ENCODE results near the gene SLC16A13.

The SLC16A13 gene

DNA sequence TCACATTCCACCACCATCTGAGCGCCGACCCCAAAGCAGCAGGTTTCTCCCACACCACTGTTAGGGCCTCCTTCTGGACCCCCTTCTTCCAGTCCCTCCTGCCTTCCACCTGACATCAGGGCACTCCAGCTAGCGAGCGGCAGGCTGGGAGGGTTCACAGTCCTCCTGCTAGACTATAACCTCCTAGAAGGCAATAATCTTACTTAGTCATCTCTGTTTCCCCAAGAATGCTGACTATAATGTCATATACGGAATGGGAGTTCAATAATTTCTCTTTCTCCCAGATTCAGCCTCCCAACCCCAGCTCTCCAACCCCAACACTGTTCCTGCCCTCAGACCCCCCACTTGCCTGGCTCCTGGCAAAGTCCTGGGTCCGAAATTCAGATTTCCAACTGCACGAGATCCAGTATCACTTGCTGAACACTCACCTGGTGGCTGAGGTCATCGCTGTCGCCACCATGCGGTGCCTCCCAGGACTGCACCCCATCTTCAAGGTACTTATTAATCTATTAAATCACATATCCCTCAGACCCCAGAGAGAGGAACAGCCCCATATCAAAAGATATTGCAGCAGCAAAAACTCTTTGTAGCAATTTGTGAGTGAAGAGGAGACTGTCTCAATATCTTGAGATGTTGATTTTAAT is 34.4 kb upstream of the SLC16A13 start:
- Histone ChIP-seq H3K36me3 (ENCODE audit: control insufficient read depth, insufficient read depth, low read length, severe bottlenecking) (peaks cover 56% of the 10 kb centered on the region), H3K9ac (ENCODE audit: low read length) (no peak overlapping the region), H3K4me1 (ENCODE audit: control insufficient read depth, insufficient read depth, low read length) (peaks cover 8% of the 10 kb centered on the region), H3K27me3 (replicated peaks; ENCODE audit: control insufficient read depth, insufficient read depth, low read length) (no peaks in the 10 kb centered on the region), H3K9me3 (ENCODE audit: control insufficient read depth, low read length) (no peaks in the 10 kb centered on the region), H3K4me3 (ENCODE audit: low read length) (no peak overlapping the region)
- peak; percentile 43 for DNase-seq (ENCODE audit: low read depth)

DNA sequence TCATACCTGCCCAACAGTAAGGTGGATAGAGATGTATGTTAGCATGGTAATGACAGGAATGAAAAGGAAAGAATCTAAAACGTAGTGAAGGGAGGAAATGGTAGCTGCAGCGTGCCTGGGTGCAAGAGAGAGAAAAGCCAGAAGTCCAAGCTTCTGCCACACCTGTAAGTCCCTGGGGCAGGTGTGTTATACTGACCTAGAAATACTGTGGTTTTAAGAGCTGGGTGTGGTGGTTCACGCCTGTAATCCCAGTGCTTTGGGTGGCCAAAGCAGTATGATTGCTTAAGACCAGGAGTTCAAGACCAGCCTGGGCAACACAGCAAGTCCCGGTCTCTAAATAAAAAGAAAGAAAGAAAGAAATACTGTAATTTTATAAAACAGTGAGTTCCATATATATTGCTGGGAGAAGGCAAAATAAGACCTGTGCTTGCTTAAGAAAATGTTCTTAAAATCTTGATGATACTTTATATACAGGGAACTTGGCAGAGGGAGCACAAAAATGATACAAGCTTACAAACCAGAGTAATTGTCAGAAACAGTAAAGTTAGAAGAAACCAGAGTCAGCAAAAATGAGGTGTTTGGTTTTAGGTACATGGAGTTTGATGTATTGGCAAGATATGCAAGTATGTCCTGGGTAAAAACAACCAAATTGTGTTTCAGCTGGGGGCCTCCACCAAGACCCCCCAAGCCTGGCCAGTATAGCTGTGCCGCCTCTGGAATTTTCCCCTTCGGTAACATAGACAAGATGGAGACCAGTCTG is 33.3 kb upstream of the SLC16A13 start:
- DNase-seq (ENCODE audit: low read depth): no peak
- H3K9ac ChIP-seq (ENCODE audit: low read length): no peak overlapping the region
- H3K4me1 ChIP-seq (ENCODE audit: control insufficient read depth, insufficient read depth, low read length): peaks cover 8% of the 10 kb centered on the region
- H3K9me3 ChIP-seq (ENCODE audit: control insufficient read depth, low read length): no peaks in the 10 kb centered on the region
- no peak overlapping the region for H3K4me3 ChIP-seq (ENCODE audit: low read length)
- H3K27me3 ChIP-seq (replicated peaks; ENCODE audit: control insufficient read depth, insufficient read depth, low read length): no peaks in the 10 kb centered on the region
- peaks cover 56% of the 10 kb centered on the region for H3K36me3 ChIP-seq (ENCODE audit: control insufficient read depth, insufficient read depth, low read length, severe bottlenecking)

GRCh38 chr17:7003745-7004144 is 32.1 kb upstream of the SLC16A13 start:
- Histone ChIP-seq H3K27me3 (replicated peaks; ENCODE audit: control insufficient read depth, insufficient read depth, low read length) (no peaks in the 10 kb centered on the region), H3K4me3 (ENCODE audit: low read length) (no peak overlapping the region), H3K36me3 (ENCODE audit: control insufficient read depth, insufficient read depth, low read length, severe bottlenecking) (peaks cover 46% of the 10 kb centered on the region), H3K9me3 (ENCODE audit: control insufficient read depth, low read length) (no peaks in the 10 kb centered on the region), H3K9ac (ENCODE audit: low read length) (no peak overlapping the region), H3K4me1 (ENCODE audit: control insufficient read depth, insufficient read depth, low read length) (peaks cover 8% of the 10 kb centered on the region)
- DNase-seq (ENCODE audit: low read depth): no peak

- peak; percentile 84 for DNase-seq (ENCODE audit: low read depth)
- H3K4me3 ChIP-seq (ENCODE audit: low read length): no peak overlapping the region
- H3K27me3 ChIP-seq (replicated peaks; ENCODE audit: control insufficient read depth, insufficient read depth, low read length): no peaks in the 10 kb centered on the region
- H3K36me3 ChIP-seq (ENCODE audit: control insufficient read depth, insufficient read depth, low read length, severe bottlenecking): peaks cover 40% of the 10 kb centered on the region
- H3K4me1 ChIP-seq (ENCODE audit: control insufficient read depth, insufficient read depth, low read length): peaks cover 8% of the 10 kb centered on the region
- no peaks in the 10 kb centered on the region for H3K9me3 ChIP-seq (ENCODE audit: control insufficient read depth, low read length)
- H3K9ac ChIP-seq (ENCODE audit: low read length): no peak overlapping the region
Measured at GRCh38 chr17:7004398-7005253, 31.2 kb upstream of the SLC16A13 start.

DNA sequence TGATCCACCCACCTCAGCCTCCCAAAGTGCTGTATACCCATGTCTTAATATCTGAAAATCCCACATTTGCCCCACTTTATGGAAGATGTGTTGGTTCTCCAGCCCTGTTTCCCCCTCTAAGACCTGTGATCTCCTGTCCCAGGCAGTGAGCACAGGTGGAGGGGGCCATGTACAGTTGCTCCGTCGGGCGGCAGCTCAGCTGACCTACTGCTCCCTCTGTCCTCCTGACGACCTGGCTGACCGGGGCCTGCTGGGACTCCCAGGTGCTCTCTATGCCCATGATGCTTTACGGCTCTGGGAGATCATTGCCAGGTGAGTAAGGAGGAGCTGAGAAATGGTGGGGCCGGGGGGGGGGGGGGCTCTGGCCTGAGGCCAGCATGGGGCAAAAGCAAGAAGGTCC is 30.1 kb upstream of the SLC16A13 start:
- Histone ChIP-seq H3K4me1 (ENCODE audit: control insufficient read depth, insufficient read depth, low read length) (peaks cover 13% of the 10 kb centered on the region), H3K27me3 (replicated peaks; ENCODE audit: control insufficient read depth, insufficient read depth, low read length) (no peaks in the 10 kb centered on the region), H3K9ac (ENCODE audit: low read length) (no peak overlapping the region), H3K4me3 (ENCODE audit: low read length) (no peak overlapping the region), H3K36me3 (ENCODE audit: control insufficient read depth, insufficient read depth, low read length, severe bottlenecking) (peaks cover 30% of the 10 kb centered on the region), H3K9me3 (ENCODE audit: control insufficient read depth, low read length) (no peaks in the 10 kb centered on the region)
- no peak for DNase-seq (ENCODE audit: low read depth)

GRCh38 chr17:7007143-7007542 is 28.7 kb upstream of the SLC16A13 start:
- H3K4me3 ChIP-seq (ENCODE audit: low read length): no peak overlapping the region
- no peaks in the 10 kb centered on the region for H3K9me3 ChIP-seq (ENCODE audit: control insufficient read depth, low read length)
- H3K9ac ChIP-seq (ENCODE audit: low read length): no peak overlapping the region
- no peaks in the 10 kb centered on the region for H3K27me3 ChIP-seq (replicated peaks; ENCODE audit: control insufficient read depth, insufficient read depth, low read length)
- peaks cover 16% of the 10 kb centered on the region for H3K36me3 ChIP-seq (ENCODE audit: control insufficient read depth, insufficient read depth, low read length, severe bottlenecking)
- no peak for DNase-seq (ENCODE audit: low read depth)
- H3K4me1 ChIP-seq (ENCODE audit: control insufficient read depth, insufficient read depth, low read length): peaks cover 20% of the 10 kb centered on the region

DNA sequence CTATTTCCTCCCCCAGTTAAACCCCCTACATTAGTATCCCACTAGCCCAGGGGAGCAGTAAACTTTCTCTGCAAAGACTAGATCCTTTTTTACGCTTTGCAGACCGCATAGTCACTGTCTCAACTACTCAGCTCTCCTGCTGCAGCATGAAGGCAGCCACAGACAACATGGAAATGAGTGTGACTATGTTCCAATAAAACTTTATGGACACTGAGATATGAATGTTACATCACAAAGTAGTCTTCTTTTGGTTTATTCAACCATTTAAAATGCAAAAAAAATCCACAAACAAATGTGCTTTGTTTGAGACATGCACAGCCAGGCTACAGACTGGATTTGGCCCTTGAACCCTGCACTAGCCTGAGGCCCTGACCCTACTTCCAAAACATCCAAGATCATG is 25.3 kb upstream of the SLC16A13 start:
- DNase-seq (ENCODE audit: low read depth): no peak
- Histone ChIP-seq H3K27me3 (replicated peaks; ENCODE audit: control insufficient read depth, insufficient read depth, low read length) (no peaks in the 10 kb centered on the region), H3K36me3 (ENCODE audit: control insufficient read depth, insufficient read depth, low read length, severe bottlenecking) (peaks cover 9% of the 10 kb centered on the region), H3K4me3 (ENCODE audit: low read length) (peak overlapping the region; percentile 98), H3K4me1 (ENCODE audit: control insufficient read depth, insufficient read depth, low read length) (peaks cover 25% of the 10 kb centered on the region), H3K9ac (ENCODE audit: low read length) (peak overlapping the region; percentile 99), H3K9me3 (ENCODE audit: control insufficient read depth, low read length) (no peaks in the 10 kb centered on the region)

- Histone ChIP-seq H3K9ac (ENCODE audit: low read length) (peak overlapping the region; percentile 99), H3K27me3 (replicated peaks; ENCODE audit: control insufficient read depth, insufficient read depth, low read length) (no peaks in the 10 kb centered on the region), H3K4me1 (ENCODE audit: control insufficient read depth, insufficient read depth, low read length) (peaks cover 33% of the 10 kb centered on the region), H3K36me3 (ENCODE audit: control insufficient read depth, insufficient read depth, low read length, severe bottlenecking) (peaks cover 7% of the 10 kb centered on the region), H3K4me3 (ENCODE audit: low read length) (peak overlapping the region; percentile 98), H3K9me3 (ENCODE audit: control insufficient read depth, low read length) (no peaks in the 10 kb centered on the region)
- no peak for DNase-seq (ENCODE audit: low read depth)
Measured at GRCh38 chr17:7011415-7011814, 24.4 kb upstream of the SLC16A13 start.

DNA sequence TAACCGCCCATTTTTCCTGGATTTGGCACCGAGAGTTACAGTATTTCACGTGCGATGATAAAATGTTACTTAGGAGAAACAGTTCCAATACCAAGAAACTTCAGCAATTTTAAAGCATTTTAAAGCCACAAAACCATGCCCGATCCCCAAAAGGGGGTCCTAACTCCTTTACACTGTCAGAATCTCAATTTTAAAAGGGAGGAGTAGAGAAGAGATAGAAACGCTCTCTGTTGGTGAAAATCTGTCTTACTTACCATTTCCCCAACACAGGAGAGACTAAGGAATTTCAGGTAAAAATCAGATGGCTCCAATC is 23.9 kb upstream of the SLC16A13 start:
- peak overlapping the region; percentile 98 for H3K4me3 ChIP-seq (ENCODE audit: low read length)
- peaks cover 7% of the 10 kb centered on the region for H3K36me3 ChIP-seq (ENCODE audit: control insufficient read depth, insufficient read depth, low read length, severe bottlenecking)
- H3K27me3 ChIP-seq (replicated peaks; ENCODE audit: control insufficient read depth, insufficient read depth, low read length): no peaks in the 10 kb centered on the region
- peak; percentile 32 for DNase-seq (ENCODE audit: low read depth)
- H3K9me3 ChIP-seq (ENCODE audit: control insufficient read depth, low read length): no peaks in the 10 kb centered on the region
- peak overlapping the region; percentile 99 for H3K9ac ChIP-seq (ENCODE audit: low read length)
- H3K4me1 ChIP-seq (ENCODE audit: control insufficient read depth, insufficient read depth, low read length): peaks cover 34% of the 10 kb centered on the region

GRCh38 chr17:7014261-7014994 is 21.4 kb upstream of the SLC16A13 start:
- H3K4me3 ChIP-seq (ENCODE audit: low read length): peak overlapping the region; percentile 98
- peaks cover 3% of the 10 kb centered on the region for H3K36me3 ChIP-seq (ENCODE audit: control insufficient read depth, insufficient read depth, low read length, severe bottlenecking)
- H3K9ac ChIP-seq (ENCODE audit: low read length): peak overlapping the region; percentile 99
- DNase-seq (ENCODE audit: low read depth): peak; percentile 99
- H3K4me1 ChIP-seq (ENCODE audit: control insufficient read depth, insufficient read depth, low read length): peaks cover 58% of the 10 kb centered on the region
- H3K9me3 ChIP-seq (ENCODE audit: control insufficient read depth, low read length): no peaks in the 10 kb centered on the region
- H3K27me3 ChIP-seq (replicated peaks; ENCODE audit: control insufficient read depth, insufficient read depth, low read length): no peaks in the 10 kb centered on the region
